VCaP (cell line): ENCODE measurements around the gene PRR15L.

ENCODE experiments used
- H3K27ac ChIP-seq: fragments of 450-650 bp; 2 replicates; pipeline ENCODE4 v1.5.1; 2017
- TF ChIP-seq, protein P1 (sequence below): fragments of 450-650 bp; conservative IDR thresholded peaks from 2 replicates; pipeline ENCODE4 v1.5.1; 2017; ENCODE audit warnings: mild to moderate bottlenecking, moderate library complexity

Gene PRR15L

GRCh38 chr17:47966079-47966519 is 8.4 kb upstream of the PRR15L start:
- H3K27ac ChIP-seq = no peak overlapping the region
- TF ChIP-seq, protein P1, sequence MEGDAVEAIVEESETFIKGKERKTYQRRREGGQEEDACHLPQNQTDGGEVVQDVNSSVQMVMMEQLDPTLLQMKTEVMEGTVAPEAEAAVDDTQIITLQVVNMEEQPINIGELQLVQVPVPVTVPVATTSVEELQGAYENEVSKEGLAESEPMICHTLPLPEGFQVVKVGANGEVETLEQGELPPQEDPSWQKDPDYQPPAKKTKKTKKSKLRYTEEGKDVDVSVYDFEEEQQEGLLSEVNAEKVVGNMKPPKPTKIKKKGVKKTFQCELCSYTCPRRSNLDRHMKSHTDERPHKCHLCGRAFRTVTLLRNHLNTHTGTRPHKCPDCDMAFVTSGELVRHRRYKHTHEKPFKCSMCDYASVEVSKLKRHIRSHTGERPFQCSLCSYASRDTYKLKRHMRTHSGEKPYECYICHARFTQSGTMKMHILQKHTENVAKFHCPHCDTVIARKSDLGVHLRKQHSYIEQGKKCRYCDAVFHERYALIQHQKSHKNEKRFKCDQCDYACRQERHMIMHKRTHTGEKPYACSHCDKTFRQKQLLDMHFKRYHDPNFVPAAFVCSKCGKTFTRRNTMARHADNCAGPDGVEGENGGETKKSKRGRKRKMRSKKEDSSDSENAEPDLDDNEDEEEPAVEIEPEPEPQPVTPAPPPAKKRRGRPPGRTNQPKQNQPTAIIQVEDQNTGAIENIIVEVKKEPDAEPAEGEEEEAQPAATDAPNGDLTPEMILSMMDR = no peak

GRCh38 chr17:47964856-47965255 is 7.2 kb upstream of the PRR15L start:
- no peak overlapping the region for H3K27ac ChIP-seq
- TF ChIP-seq, protein P1 = no peak

DNA sequence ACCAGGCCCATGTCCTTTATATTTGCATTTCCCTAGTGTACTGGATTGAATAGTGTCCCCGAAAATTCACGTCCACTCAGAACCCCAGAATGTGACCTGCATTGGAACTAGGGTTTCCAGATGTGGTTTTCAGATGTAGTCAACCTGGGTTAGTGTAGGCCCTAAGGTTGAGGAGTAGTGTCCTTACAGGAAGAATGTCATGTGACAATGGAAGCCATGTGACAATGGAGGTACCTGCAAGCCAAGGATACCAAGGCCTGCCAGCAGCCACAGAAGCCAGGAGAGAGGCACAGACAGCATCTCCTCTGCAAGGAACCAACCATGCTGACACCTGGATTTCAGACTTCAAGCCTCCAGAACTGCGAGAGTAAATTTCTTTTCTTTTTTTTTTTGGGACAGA is 5.2 kb upstream of the PRR15L start:
- H3K27ac ChIP-seq = no peak overlapping the region
- TF ChIP-seq, protein P1 = no peak

- TF ChIP-seq, protein P1 = no peak
- H3K27ac ChIP-seq = no peak overlapping the region
Observed at GRCh38 chr17:47961406-47961805, 3.7 kb upstream of the PRR15L start.

DNA sequence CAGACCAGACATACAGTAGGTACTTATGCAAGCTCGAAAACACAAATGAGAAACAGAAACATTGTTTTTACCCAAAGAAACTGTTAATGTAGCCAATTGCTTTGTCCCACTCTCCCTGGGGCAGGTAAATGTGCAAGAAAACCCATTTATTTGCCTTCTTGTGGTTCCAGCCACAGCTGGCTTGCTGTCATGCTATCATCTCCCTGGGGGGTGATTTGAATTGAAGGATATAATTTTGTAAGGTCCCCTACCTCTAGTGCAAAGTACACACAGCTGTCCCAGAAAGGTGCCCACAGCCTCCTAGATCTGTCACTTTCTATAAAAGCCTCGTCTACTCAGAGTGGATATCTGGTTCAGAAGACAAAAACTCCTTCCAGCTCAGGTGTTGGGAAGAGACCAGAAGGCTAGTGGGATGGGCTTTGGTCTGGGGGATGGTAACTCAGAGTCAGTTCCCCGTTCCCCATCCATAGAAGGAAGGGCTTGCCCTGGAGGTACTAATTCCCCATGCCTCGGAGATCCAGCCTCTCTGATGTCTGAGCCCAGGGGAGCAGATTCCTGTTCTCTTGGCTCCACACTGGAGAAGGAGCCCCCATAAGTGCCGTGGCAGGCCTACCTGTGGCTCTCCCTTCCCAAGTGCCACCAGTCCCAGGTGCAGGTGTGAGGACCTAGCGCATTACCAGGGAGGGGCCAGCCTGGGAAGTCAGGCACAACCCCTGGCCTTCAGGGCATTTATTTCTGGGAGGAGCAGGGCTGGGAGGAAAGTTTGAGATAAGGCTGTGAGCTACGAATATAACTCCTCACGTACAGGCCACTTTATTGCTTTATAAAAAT is 2.4 kb upstream of the PRR15L start:
- TF ChIP-seq, protein P1 = no peak
- H3K27ac ChIP-seq = peak overlapping the region; percentile 91

DNA sequence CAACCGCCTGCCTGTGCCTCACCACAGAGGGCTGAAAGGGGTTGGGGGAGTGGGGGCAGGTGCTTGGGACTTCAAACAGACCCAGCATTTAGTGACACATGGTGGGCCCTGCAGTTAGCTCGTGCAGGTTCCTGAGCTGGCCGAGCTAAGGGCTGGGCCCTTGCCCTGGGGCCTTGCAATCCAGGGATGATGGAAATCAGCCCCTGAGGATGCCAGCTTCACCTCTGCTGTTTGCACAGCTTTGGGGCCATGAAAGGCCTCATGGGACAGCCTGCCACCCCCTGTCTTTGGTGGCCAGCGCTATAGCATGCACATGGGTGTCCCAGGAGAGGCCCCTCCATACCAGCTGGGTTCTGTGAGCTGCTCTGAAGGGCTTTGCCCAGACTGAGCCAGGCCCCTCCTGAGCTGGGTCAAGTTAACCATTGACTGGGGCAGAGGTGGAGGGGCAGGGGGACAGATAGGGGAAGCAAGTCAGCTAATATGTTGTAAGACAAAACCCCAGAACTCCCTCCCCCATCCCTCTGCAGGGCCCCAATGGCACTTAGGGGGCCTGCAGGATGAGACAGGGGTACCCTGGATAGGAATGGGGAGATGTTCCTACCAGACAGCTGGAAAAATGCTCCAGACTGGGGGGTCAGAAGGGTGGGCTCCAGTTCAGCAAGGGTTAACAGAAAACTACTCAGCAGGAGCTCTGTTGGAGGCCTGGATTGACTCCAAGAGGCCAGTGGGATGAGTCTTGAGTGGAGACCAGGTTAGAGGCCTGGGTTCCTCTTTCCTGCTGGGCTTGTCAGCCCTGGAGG is 692 bp downstream of the PRR15L start:
- TF ChIP-seq, protein P1 = no peak
- H3K27ac ChIP-seq = peak overlapping the region; percentile 91
